Activated CD4-positive, alpha-beta T cell treated with anti-CD3 and anti-CD28 coated beads, Interleukin-2, amount 50 U/mL, for 24 hours (primary cell): ENCODE measurements around the gene ANKRD62.

ENCODE experiments used
- DNase-seq, 2 donors: peaks; one replicate each; pipeline ENCODE4 v3.0.0-alpha.2; 2020; ENCODE audit warnings: low read depth in 1 of 2, low spot score in 1 of 2

ANKRD62 gene

GRCh38 chr18:12093520-12094257 lies at the start of gene ANKRD62:
Gene ANKRD62 (plus strand): TSS chr18:12093843. CDS start chr18:12094018, 175 bp downstream.
- DNase-seq: no peak

- DNase-seq: no peak
Observed at GRCh38 chr18:12044591-12044990, 49.1 kb upstream of the ANKRD62 start.

DNA sequence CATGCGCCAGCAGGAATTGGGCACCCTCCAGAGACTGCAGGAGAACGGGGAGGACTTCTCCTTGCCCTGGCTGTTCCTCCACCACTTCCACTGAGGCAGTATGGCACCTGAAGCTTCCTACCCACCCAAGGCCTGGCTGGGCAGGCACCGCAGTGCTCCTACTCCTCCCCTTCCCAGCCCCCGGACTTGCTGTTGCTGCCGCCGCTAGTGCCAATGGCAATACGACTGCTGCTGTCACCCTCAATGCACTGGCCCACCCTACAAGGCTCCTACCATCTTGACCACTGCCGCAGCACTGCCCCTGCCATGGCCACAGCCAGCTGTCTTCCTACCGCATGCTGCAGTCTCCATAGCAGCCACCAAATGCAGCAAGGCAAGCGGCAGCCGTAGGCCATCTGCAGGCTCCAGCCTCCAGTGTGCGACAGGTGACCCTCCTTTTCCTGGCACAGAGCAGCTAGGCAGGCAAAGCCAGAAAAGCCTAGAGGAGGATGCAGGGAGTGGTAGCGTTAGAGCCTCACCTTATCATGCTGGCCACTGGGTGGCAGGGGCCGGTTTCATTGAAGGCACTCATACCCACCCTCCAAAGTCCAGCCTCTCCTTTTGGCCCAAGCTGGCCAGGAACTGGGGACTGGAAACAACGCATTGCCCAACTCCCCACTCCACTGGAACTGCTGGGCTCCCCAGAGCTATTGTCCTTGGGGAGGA lies 47.4 kb upstream of the ANKRD62 start:
- no peak for DNase-seq

DNA sequence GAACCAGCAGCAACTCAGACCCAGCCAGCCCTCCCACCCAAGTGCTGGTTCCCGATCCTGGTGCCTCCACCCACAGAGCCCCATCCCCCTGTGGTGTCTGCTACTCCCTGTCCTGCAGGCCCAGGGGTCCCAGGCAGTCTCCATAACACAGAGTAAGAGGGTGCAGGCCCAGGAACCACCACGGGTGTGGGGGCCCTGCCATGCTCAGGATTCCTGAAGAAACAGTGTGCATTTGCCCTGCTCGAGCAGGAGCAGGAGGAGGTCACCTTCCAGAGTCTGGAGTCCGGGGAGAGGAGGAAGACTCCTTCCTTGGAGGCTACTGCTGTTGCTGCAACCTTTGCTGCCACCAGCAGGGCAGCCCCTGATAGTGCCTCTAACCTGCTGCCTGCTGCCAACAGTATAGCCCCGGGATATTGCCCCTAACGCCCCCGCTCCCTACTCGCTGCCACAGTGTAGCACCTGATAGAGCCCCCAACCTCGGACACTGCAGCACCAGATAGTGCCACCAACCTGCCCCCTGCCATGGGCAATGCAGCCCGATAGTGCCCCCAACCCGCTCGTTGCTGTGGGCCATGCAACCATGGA lies 46.8 kb upstream of the ANKRD62 start:
- no peak for DNase-seq

DNA sequence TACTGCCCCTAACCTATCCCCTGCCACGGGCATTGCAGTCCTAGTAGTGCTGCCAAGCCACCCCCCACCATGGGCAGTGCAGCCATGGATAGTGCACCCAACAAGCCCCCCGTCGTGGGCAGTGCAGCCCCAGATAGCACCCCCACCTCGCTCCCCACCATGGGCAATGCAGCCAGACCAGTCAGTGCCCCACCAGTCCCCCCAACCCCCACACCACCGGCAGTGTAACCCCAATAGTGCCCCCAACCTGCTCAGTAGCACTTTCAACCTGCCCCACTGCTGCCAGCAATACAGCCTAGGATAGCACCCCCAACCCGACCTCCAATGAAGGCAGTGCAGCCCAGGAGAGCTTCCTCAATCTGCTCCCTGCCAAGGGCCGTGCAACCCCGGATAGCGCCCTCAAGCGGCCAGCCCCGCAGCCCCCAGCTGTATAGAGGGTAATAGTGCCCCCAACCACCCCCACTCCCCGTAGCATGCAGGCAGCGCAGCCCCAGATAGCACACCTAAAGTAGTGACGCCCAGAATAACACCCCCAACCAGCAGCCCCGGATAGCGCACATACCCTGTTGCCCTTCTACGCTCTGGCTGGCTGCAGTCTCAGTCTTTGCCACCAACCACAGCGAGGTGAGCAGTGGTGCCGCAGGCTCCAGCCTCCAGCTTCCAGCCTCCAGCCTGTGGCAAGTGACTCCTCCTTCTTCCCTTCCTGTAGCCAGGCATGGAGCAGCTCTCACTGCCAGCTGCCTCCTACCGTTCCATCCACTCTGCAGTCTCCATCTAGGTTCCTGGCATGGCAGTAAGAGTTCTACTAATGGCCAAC lies 45.4 kb upstream of the ANKRD62 start:
- no peak for DNase-seq

GRCh38 chr18:12048827-12049175 lies 44.8 kb upstream of the ANKRD62 start:
- no peak for DNase-seq

DNA sequence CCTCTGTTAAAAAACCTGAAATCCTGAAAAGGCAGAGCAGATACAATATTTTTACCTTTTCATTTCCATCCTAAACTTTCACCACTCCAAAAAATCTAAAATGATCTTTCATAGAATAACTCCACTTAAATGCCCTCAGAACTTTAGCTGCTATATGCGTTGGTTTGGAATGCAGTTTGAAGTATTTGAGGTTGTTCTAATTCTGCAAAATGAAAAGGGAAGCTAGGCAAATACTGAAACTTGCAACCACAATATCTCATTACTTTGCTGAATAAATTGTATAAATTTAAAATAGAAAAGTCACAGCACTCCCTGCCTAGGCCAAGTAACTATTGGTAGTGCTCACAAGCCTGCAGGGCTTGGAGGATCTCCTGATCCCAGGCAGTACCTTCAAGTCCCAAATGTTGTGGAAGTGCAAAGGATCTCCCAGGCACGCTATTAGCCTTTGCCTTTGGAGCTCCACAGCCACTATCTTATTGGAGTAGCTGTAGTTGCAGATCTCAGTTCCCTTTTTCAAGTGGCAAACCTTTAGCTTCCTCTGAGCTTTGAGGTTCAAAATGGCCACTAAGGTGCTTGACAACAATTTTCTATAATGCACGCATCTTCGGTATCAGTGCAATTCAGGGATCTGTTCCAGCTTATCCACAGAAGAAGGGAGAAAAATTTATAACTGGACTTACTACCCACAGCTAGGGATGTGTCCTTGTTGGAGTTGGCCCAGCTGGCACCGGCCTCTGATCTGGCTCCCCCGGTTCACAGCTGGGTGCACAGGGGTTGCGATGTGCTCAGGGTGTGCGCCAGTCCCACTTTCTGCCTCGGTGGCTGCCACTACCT lies 43.4 kb upstream of the ANKRD62 start:
- DNase-seq: no peak

- DNase-seq: no peak
Observed at GRCh38 chr18:12052866-12053265, 40.8 kb upstream of the ANKRD62 start.

DNA sequence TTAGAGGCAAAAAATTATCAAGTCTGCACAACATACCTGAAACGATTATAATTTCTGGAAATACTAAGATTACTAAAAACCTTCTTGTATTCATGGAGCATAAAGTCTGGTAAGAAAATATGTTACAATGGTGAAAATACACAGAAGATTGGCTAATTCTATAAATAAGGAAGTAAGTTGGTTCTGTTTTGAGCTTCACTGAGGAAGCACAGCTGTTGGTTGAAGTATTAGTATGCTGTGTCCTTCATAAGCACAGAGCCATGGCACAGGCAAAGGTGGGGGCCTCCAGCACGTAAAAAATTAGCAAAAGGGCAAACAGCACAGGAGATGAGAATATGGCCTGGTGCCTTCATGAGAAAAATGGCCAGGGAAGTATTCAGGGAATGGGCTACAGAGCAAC lies 40.4 kb upstream of the ANKRD62 start:
- no peak for DNase-seq

GRCh38 chr18:12056034-12056883 lies 37.4 kb upstream of the ANKRD62 start:
- no peak for DNase-seq

- no peak for DNase-seq
Observed at GRCh38 chr18:12056884-12057402, 36.7 kb upstream of the ANKRD62 start.

- no peak for DNase-seq
Observed at GRCh38 chr18:12057419-12058039, 36.1 kb upstream of the ANKRD62 start.

- DNase-seq: no peak
Observed at GRCh38 chr18:12059334-12060181, 34.1 kb upstream of the ANKRD62 start.

GRCh38 chr18:12060182-12060870 lies 33.3 kb upstream of the ANKRD62 start:
- DNase-seq: no peak

GRCh38 chr18:12061685-12062084 lies 32.0 kb upstream of the ANKRD62 start:
- DNase-seq: no peak

- no peak for DNase-seq
Observed at GRCh38 chr18:12062974-12063373, 30.7 kb upstream of the ANKRD62 start.

DNA sequence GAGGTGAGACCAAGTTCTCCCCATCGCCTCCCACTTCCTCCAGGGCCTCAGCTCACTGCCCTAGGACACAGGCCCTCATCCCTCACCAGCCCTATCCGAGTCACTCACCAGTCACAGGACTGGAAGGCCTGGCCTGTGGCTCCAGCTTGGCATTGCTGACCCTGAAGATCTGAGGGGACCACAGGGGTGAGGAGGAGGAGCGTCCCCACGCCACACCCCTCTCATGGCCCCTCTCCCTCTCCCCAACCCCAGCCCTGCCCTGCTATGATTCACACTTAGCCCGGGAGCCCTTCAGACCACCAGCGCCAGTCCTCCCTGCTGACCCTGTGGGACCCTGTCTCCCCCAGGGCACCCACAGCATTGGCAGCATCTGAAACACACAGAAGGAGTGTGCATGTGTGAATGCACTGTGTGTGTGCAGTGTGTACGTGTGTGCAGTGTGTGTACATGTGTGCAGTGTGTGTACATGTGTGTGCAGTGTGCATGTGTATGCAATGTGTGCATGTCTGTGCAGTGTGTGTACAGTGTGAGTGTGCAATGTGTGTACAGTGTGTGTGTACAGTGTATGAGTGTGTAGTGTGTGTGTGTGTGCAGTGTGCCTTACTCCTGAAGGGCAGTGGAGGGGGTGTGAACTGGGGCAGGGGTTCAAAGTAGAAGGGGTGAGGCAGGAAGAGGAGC lies 29.4 kb upstream of the ANKRD62 start:
- no peak for DNase-seq
